Measurements from ENCODE around the gene LOC128125822.

The LOC128125822 gene

GRCh38 chr6:63537959-63538300 lies 34.4 kb upstream of the LOC128125822 start:
- no peak overlapping the region for H3K4me3 ChIP-seq (ENCODE audit: low read depth, low read length)
- TF ChIP-seq CTCF (IDR thresholded peaks at IDR 0.05; ENCODE audit: insufficient read depth, low read length, missing control alignments), result no peak
- DNase-seq (ENCODE audit: low read depth, low spot score), result no peak
- POLR2A ChIA-PET, result no interaction called here
- CTCF ChIA-PET, result no interaction called here

GRCh38 chr6:63538550-63538949 lies 33.7 kb upstream of the LOC128125822 start:
- DNase-seq (ENCODE audit: low read depth, low spot score), result no peak
- ChIA-PET CTCF (no interaction called here), POLR2A (no interaction called here)
- TF ChIP-seq CTCF (IDR thresholded peaks at IDR 0.05; ENCODE audit: insufficient read depth, low read length, missing control alignments), result no peak
- no peak overlapping the region for H3K4me3 ChIP-seq (ENCODE audit: low read depth, low read length)

GRCh38 chr6:63543001-63543400 lies 29.3 kb upstream of the LOC128125822 start:
- ChIA-PET CTCF (interaction anchor here (0.7 to 1.3 kb wide), 2 partner anchors 11 to 56 kb away, joined by 3 to 4 read pairs; no protein-coding TSS in a partner anchor), POLR2A (no interaction called here)

GRCh38 chr6:63543982-63544381 lies 28.3 kb upstream of the LOC128125822 start:
- DNase-seq (ENCODE audit: low read depth, low spot score), result no peak
- H3K4me3 ChIP-seq (ENCODE audit: low read depth, low read length), result no peak overlapping the region
- ChIA-PET POLR2A (no interaction called here), CTCF (interaction anchor here (1.3 kb wide), 1 partner anchor 55 kb away, joined by 3 read pairs; no protein-coding TSS in a partner anchor)
- no peak for TF ChIP-seq CTCF (IDR thresholded peaks at IDR 0.05; ENCODE audit: insufficient read depth, low read length, missing control alignments)

More at GRCh38 chr6:63543001-63543400, 29.3 kb upstream of the LOC128125822 start:
- no peak overlapping the region for H3K4me3 ChIP-seq (ENCODE audit: low read depth, low read length)
- TF ChIP-seq CTCF (IDR thresholded peaks at IDR 0.05; ENCODE audit: insufficient read depth, low read length, missing control alignments), result no peak
- no peak for DNase-seq (ENCODE audit: low read depth, low spot score)

- TF ChIP-seq CTCF (IDR thresholded peaks at IDR 0.05; ENCODE audit: insufficient read depth, low read length, missing control alignments), result no peak
- no peak overlapping the region for H3K4me3 ChIP-seq (ENCODE audit: low read depth, low read length)
- no peak for DNase-seq (ENCODE audit: low read depth, low spot score)
- CTCF ChIA-PET, result no interaction called here
- POLR2A ChIA-PET, result no interaction called here
Observed at GRCh38 chr6:63546236-63546635, 26.0 kb upstream of the LOC128125822 start.

GRCh38 chr6:63546697-63547096 lies 25.6 kb upstream of the LOC128125822 start:
- ChIA-PET POLR2A (no interaction called here), CTCF (no interaction called here)
- no peak for TF ChIP-seq CTCF (IDR thresholded peaks at IDR 0.05; ENCODE audit: insufficient read depth, low read length, missing control alignments)
- no peak for DNase-seq (ENCODE audit: low read depth, low spot score)
- no peak overlapping the region for H3K4me3 ChIP-seq (ENCODE audit: low read depth, low read length)

Measured in AG04449 (cell line).